Panc1 (cell line): Measurements from ENCODE around the gene ALS2CL. TPM values are rescaled to one million over a fixed set of nuclear protein-coding genes. Genes with fewer than 3 reads are reported as not detected.

Source experiments
- ATAC-seq: fragments of 200-7000 bp; cut with Tn5 transposase; 2 replicates; pipeline ENCODE4 v1.9.1; 2020; ENCODE audit warnings: mild to moderate bottlenecking, moderate library complexity
- BruUV-seq: library from RNA; stranded (reverse); fragments of 400-500 nt; replicated peaks from 2 replicates; lab custom pipeline; 2021; lab: Mats Ljungman, UMichigan
- CTCF ChIA-PET: fragments of 300-600 bp; sonication (Branson Sonifier 250); formaldehyde crosslinking; loops from one replicate; lab custom pipeline; 2022; ENCODE audit warnings: antibody characterized with exemption; lab: Charles Lee
- POLR2A ChIA-PET: fragments of 300-600 bp; sonication (Branson Sonifier 250); formaldehyde crosslinking; loops from one replicate; lab custom pipeline; 2022; ENCODE audit warnings: antibody characterized with exemption; lab: Charles Lee
- DNase-seq: peaks from one replicate; pipeline ENCODE4 v3.0.0-alpha.2; 2010; ENCODE audit warnings: low read depth, low spot score
- H3K27ac ChIP-seq: 2 replicates; pipeline ENCODE4 v1.5.1; 2011; ENCODE audit warnings: mild to moderate bottlenecking, low read length, inconsistent platforms
- H3K27me3 ChIP-seq: fragments of 200-500 bp; sonication (Bioruptor generic); 2 replicates; pipeline ENCODE4 v1.6.0; 2014; ENCODE audit warnings: low read length, inconsistent platforms; ENCODE audit not compliant: control insufficient read depth, insufficient read depth
- H3K36me3 ChIP-seq: fragments of 200-500 bp; sonication (Bioruptor generic); 2 replicates; pipeline ENCODE4 v1.5.1; 2014; ENCODE audit warnings: inconsistent platforms, mild to moderate bottlenecking, low read length, moderate library complexity; ENCODE audit not compliant: control insufficient read depth, insufficient read depth
- H3K4me1 ChIP-seq: 2 replicates; pipeline ENCODE4 v1.5.1; 2011; ENCODE audit warnings: inconsistent platforms, mild to moderate bottlenecking, low read length, moderate library complexity; ENCODE audit not compliant: control insufficient read depth, insufficient read depth
- H3K4me3 ChIP-seq, 2 experiments: 2 replicates each; pipeline ENCODE4 v1.5.1; 2011 to 2012; ENCODE audit warnings: low read depth in 2 of 2, low read length in 2 of 2, mild to moderate bottlenecking in 2 of 2, inconsistent platforms in 1 of 2, moderate library complexity in 1 of 2
- H3K9me3 ChIP-seq: fragments of 200-500 bp; sonication (Bioruptor generic); 2 replicates; pipeline ENCODE4 v1.5.1; 2014; ENCODE audit warnings: low read depth, mild to moderate bottlenecking, inconsistent platforms, low read length, moderate library complexity; ENCODE audit not compliant: control insufficient read depth, insufficient read depth
- CTCF ChIP-seq: fragments of 450-650 bp; IDR thresholded peaks from 2 replicates; pipeline ENCODE4 v1.5.1; 2017; ENCODE audit warnings: mild to moderate bottlenecking
- POLR2AphosphoS5 ChIP-seq: IDR thresholded peaks from 2 replicates; pipeline ENCODE4 v1.6.1; 2012; ENCODE audit warnings: mild to moderate bottlenecking, low read depth, low read length, moderate library complexity
- REST ChIP-seq, 2 experiments: IDR thresholded peaks; 2 replicates each; pipeline ENCODE4 v1.6.1; 2011 to 2012; ENCODE audit warnings: low read depth in 2 of 2, control low read depth in 1 of 2, low read length in 1 of 2, mild to moderate bottlenecking in 1 of 2, moderate library complexity in 1 of 2; ENCODE audit not compliant: insufficient read depth in 1 of 2
- SIN3A ChIP-seq: IDR thresholded peaks from 2 replicates; pipeline ENCODE4 v1.6.1; 2012; ENCODE audit warnings: low read depth, mild to moderate bottlenecking, low read length, moderate library complexity, borderline replicate concordance; ENCODE audit not compliant: insufficient read depth
- TCF7L2 ChIP-seq: IDR thresholded peaks from 2 replicates; pipeline ENCODE4 v1.6.1; 2011; ENCODE audit warnings: mild to moderate bottlenecking, low read depth, low read length, inconsistent platforms
- in situ Hi-C: cut with HindIII; loops from 2 replicates; pipeline ENCODE4 v1.10.0; 2016; ENCODE audit warnings: low sequenced_read_pairs, low pct_unique_long_range_greater_than_20kb
- intact Hi-C: fragments of 100-400 bp; cut with micrococcal nuclease; formaldehyde crosslinking; loops from one replicate; pipeline ENCODE4 v1.10.0; 2022; ENCODE audit not compliant: unreplicated experiment
- total RNA-seq: library from RNA; stranded (reverse); gene quantifications from one replicate; pipeline ENCODE4 v1.2.1, GENCODE V29; 2021; ENCODE audit not compliant: unreplicated experiment

The ALS2CL gene
- total RNA-seq, 1 experiment from 2014 or later, result 2.7 TPM

- intact Hi-C loops, result no loop called here
- no peaks in the 10 kb centered on the region for H3K27me3 ChIP-seq
- no TSS peak for BruUV-seq
- in situ Hi-C loops, result no loop called here
- H3K9me3 ChIP-seq, result no peaks in the 10 kb centered on the region
- ChIA-PET CTCF (no interaction called here), POLR2A (no interaction called here)
- DNase-seq (no peak), ATAC-seq (no peak)
- no peaks in the 10 kb centered on the region for H3K4me1 ChIP-seq
- H3K4me3 ChIP-seq, result no peak overlapping the region
- TF ChIP-seq TCF7L2 (no peak), POLR2AphosphoS5 (no peak), SIN3A (no peak), CTCF (no peak), REST (IDR thresholded peaks at IDR 0.05; ENCODE audit: insufficient read depth in 1 of 2, low read depth in 2 of 2, low read length in 1 of 2) (no peak)
- no peak overlapping the region for H3K27ac ChIP-seq
- no peaks in the 10 kb centered on the region for H3K36me3 ChIP-seq
These were observed 10.5 kb downstream of the ALS2CL start for GRCh38 chr3:46682974-46683373.

- ChIA-PET CTCF (no interaction called here), POLR2A (no interaction called here)
- DNase-seq, result no peak
- H3K27ac ChIP-seq, result no peak overlapping the region
- in situ Hi-C loops, result no loop called here
- BruUV-seq, result no TSS peak
- TF ChIP-seq POLR2AphosphoS5 (no peak), REST (IDR thresholded peaks at IDR 0.05; ENCODE audit: insufficient read depth in 1 of 2, low read depth in 2 of 2, low read length in 1 of 2) (no peak)
- no peak overlapping the region for H3K4me3 ChIP-seq
- no peaks in the 10 kb centered on the region for H3K27me3 ChIP-seq
- no peak for ATAC-seq
- no peaks in the 10 kb centered on the region for H3K36me3 ChIP-seq
- no peaks in the 10 kb centered on the region for H3K4me1 ChIP-seq
- intact Hi-C loops, result no loop called here
- H3K9me3 ChIP-seq, result no peaks in the 10 kb centered on the region
These were observed 11.5 kb downstream of the ALS2CL start for GRCh38 chr3:46681856-46682540.
